IPS-18a (cell line): Measurements from ENCODE around the gene GALNT10.
"Not testable (repeated sequence)": the region's sequence is repeated elsewhere in the genome, so short reads cannot be mapped to it uniquely, and the experiment has no call there.

Experiments
- H3K27ac ChIP-seq: one replicate; pipeline ENCODE4 v1.5.1; 2013; ENCODE audit warnings: low read length
- H3K27me3 ChIP-seq: one replicate; pipeline ENCODE4 v1.6.1; 2013; ENCODE audit warnings: mild to moderate bottlenecking, low read length; ENCODE audit not compliant: control insufficient read depth, insufficient read depth
- H3K36me3 ChIP-seq: one replicate; pipeline ENCODE4 v1.6.1; 2013; ENCODE audit warnings: low read depth, low read length; ENCODE audit not compliant: control insufficient read depth
- H3K4me1 ChIP-seq: one replicate; pipeline ENCODE4 v1.6.1; 2013; ENCODE audit warnings: low read depth, low read length; ENCODE audit not compliant: control insufficient read depth
- H3K4me3 ChIP-seq: one replicate; pipeline ENCODE4 v1.5.1; 2013; ENCODE audit warnings: low read length
- H3K9ac ChIP-seq: one replicate; pipeline ENCODE4 v1.6.1; 2013; ENCODE audit warnings: mild to moderate bottlenecking, low read length, moderate library complexity
- H3K9me3 ChIP-seq: one replicate; pipeline ENCODE4 v1.6.1; 2013; ENCODE audit warnings: low read depth, low read length; ENCODE audit not compliant: control insufficient read depth

Gene GALNT10

DNA sequence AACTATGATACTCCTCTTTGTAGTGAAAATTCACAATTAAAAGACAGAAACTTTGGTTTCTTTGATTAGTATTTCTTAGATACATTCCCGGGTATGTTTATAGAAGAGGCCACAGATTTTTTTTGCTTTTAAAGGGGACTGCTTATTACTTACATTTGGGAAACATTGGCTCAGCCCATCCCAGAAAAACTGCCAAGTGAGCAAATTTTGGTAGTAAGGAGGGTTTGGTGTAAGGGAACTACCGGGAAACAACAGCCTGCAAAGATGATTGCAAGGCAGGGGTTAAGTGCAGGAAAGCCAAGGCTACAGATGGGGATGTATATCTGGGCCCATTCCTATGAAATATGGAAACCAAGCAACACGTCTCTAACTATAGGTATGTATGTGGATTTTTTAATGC is 166.4 kb downstream of the GALNT10 start:
- Histone ChIP-seq H3K27ac (no peak overlapping the region), H3K9ac (no peak overlapping the region), H3K9me3 (no peaks in the 10 kb centered on the region), H3K36me3 (no peaks in the 10 kb centered on the region), H3K4me3 (no peak overlapping the region), H3K4me1 (peaks cover 4% of the 10 kb centered on the region), H3K27me3 (no peaks in the 10 kb centered on the region)

- Histone ChIP-seq H3K9me3 (no peaks in the 10 kb centered on the region), H3K27me3 (no peaks in the 10 kb centered on the region), H3K4me1 (peaks cover 4% of the 10 kb centered on the region), H3K4me3 (no peak overlapping the region), H3K27ac (no peak overlapping the region), H3K36me3 (no peaks in the 10 kb centered on the region), H3K9ac (no peak overlapping the region)
These were observed 168.1 kb downstream of the GALNT10 start for GRCh38 chr5:154358516-154359220.

- Histone ChIP-seq H3K27ac (no peak overlapping the region), H3K4me1 (peaks cover 4% of the 10 kb centered on the region), H3K4me3 (no peak overlapping the region), H3K27me3 (no peaks in the 10 kb centered on the region), H3K9ac (no peak overlapping the region), H3K36me3 (no peaks in the 10 kb centered on the region), H3K9me3 (no peaks in the 10 kb centered on the region)
These were observed 168.7 kb downstream of the GALNT10 start for GRCh38 chr5:154359221-154359573.

DNA sequence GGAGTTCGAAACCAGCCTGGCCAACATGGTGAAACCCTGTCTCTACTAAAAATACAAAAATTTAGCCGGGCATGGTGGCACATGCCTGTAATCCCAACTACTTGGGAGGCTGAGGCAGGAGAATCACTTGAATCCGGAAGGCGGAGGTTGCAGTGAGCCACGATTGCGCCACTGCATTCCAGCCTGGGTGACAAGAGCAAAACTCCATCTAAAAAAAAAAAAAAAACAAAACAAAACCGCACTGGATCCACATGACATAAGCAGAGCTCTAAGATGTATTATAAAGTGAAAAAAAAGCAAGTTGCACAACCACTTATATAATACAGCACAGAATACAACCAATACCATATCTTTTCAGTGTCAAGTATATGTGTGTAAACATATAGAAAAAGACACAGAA is 169.7 kb downstream of the GALNT10 start:
- H3K4me1 ChIP-seq, H3K4me3 ChIP-seq, H3K27me3 ChIP-seq, H3K9me3 ChIP-seq, H3K9ac ChIP-seq, H3K27ac ChIP-seq, H3K36me3 ChIP-seq: not testable (repeated sequence)

DNA sequence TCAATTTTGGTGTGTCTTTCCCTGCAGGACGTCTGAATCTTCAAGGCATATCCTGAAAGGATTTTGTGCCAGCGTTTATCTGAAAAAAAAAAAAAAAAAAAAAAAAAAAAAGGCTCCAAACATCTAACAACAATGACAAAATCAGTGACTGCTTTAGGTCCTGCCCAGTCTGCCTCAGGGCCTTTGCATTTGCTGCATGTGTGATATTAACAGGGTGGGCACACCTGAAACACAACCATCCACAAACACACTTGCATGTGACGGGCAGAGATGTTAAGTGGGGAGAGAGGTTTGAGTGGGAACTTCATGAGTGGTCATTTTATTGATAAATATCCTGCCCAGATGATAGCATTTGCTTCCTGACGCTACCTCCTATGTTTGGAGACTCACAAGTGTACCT is 172.9 kb downstream of the GALNT10 start:
- H3K4me1 ChIP-seq = peaks cover 8% of the 10 kb centered on the region

DNA sequence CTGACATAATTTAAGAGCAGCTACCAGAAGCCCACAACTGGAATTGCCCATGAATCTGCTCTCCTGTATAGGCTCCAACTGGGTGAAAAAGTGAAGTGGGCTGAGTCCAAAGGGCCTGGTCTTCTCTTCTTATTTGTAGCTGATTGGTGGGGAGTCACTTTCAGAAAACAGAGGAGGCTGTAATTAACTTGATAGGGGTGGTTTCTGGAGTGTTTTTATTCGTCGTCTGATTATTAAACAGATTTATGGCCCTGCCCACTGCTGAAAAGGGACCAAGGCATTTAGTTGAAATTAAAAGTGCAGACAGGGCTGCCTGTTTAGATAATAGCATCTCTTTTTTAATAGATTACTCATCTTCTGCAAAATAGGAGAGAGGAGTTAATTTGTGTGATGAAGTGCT is 174.2 kb downstream of the GALNT10 start:
- Histone ChIP-seq H3K36me3 (no peaks in the 10 kb centered on the region), H3K9me3 (no peaks in the 10 kb centered on the region), H3K9ac (no peak overlapping the region), H3K27me3 (no peaks in the 10 kb centered on the region), H3K4me3 (no peak overlapping the region), H3K27ac (no peak overlapping the region), H3K4me1 (peaks cover 13% of the 10 kb centered on the region)

More for the DNA sequence above, 172.9 kb downstream of the GALNT10 start:
- no peak overlapping the region for H3K4me3 ChIP-seq
- H3K9ac ChIP-seq = no peak overlapping the region
- no peak overlapping the region for H3K27ac ChIP-seq
- no peaks in the 10 kb centered on the region for H3K36me3 ChIP-seq
- no peaks in the 10 kb centered on the region for H3K9me3 ChIP-seq
- H3K27me3 ChIP-seq = no peaks in the 10 kb centered on the region

- H3K9ac ChIP-seq = no peak overlapping the region
- H3K27ac ChIP-seq = no peak overlapping the region
- no peaks in the 10 kb centered on the region for H3K27me3 ChIP-seq
- no peak overlapping the region for H3K4me3 ChIP-seq
- H3K36me3 ChIP-seq = no peaks in the 10 kb centered on the region
- H3K9me3 ChIP-seq = no peaks in the 10 kb centered on the region
- H3K4me1 ChIP-seq = peaks cover 20% of the 10 kb centered on the region
These were observed 175.3 kb downstream of the GALNT10 start for GRCh38 chr5:154365823-154366222.

DNA sequence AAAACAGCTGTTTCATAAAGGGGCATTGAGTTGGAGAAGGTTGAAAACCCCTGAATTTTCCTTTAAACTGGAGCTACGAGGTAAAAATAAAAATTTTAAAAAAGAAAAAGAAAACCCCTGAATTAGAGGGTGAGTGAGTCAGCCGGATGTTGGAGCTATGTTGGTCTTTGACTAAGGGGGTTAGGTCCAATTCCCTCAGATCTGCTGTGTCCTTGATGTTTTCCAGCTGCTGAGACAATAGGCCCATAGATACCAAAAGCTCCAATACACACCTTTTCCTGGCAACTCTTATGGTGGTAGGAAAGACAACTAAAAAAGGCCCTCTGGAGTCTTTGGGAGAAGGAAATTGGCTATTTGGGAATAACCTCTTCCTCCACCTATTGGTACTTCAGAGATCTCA is 175.8 kb downstream of the GALNT10 start:
- Histone ChIP-seq H3K36me3 (no peaks in the 10 kb centered on the region), H3K9me3 (no peaks in the 10 kb centered on the region), H3K9ac (no peak overlapping the region), H3K27ac (no peak overlapping the region), H3K4me1 (peaks cover 20% of the 10 kb centered on the region), H3K4me3 (no peak overlapping the region), H3K27me3 (no peaks in the 10 kb centered on the region)

GRCh38 chr5:154367101-154367500 is 176.6 kb downstream of the GALNT10 start:
- H3K4me1 ChIP-seq = peaks cover 20% of the 10 kb centered on the region
- no peak overlapping the region for H3K27ac ChIP-seq
- H3K4me3 ChIP-seq = no peak overlapping the region
- no peaks in the 10 kb centered on the region for H3K36me3 ChIP-seq
- H3K9me3 ChIP-seq = no peaks in the 10 kb centered on the region
- no peak overlapping the region for H3K9ac ChIP-seq
- no peaks in the 10 kb centered on the region for H3K27me3 ChIP-seq

GRCh38 chr5:154368041-154368800 is 177.7 kb downstream of the GALNT10 start:
- H3K4me1 ChIP-seq = peaks cover 20% of the 10 kb centered on the region
- H3K27me3 ChIP-seq = no peaks in the 10 kb centered on the region
- H3K36me3 ChIP-seq = no peaks in the 10 kb centered on the region
- no peak overlapping the region for H3K4me3 ChIP-seq
- no peaks in the 10 kb centered on the region for H3K9me3 ChIP-seq
- no peak overlapping the region for H3K9ac ChIP-seq
- H3K27ac ChIP-seq = no peak overlapping the region

DNA sequence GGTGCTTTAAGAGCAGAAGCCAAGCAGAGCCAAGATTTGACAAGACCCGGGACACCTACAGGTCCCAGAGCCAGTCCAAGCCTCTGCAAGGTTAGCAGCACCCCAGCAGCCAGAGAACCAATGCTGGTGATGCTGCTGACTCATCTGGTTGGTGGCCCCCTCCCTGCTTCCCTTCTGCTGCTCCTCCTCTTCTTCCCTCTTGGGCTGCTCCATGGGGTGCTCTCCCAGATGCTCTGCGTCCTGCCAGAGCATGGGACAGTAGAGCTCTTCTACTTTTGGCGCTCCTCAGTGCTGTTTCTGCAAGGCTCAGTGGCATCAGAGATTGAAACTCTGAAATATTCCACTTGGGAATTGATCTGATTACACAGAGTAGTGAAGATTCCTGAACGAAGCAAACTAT is 179.1 kb downstream of the GALNT10 start:
- Histone ChIP-seq H3K36me3 (no peaks in the 10 kb centered on the region), H3K27ac (no peak overlapping the region), H3K4me1 (peaks cover 20% of the 10 kb centered on the region), H3K9ac (no peak overlapping the region), H3K9me3 (no peaks in the 10 kb centered on the region), H3K4me3 (no peak overlapping the region), H3K27me3 (no peaks in the 10 kb centered on the region)

- Histone ChIP-seq H3K9me3 (no peaks in the 10 kb centered on the region), H3K27me3 (no peaks in the 10 kb centered on the region), H3K9ac (no peak overlapping the region), H3K4me1 (peaks cover 20% of the 10 kb centered on the region), H3K27ac (no peak overlapping the region), H3K36me3 (no peaks in the 10 kb centered on the region), H3K4me3 (no peak overlapping the region)
These were observed 179.6 kb downstream of the GALNT10 start for GRCh38 chr5:154370119-154370518.
